Forelimb muscle (tissue), 1 donor: ENCODE results near the gene SULT1A3. TPM values are rescaled to one million over a fixed set of nuclear protein-coding genes. Genes with fewer than 3 reads are reported as not detected.
"Not testable (repeated sequence)": the region's sequence is repeated elsewhere in the genome, so short reads cannot be mapped to it uniquely, and the experiment has no call there.

Experiments
- DNase-seq: peaks from one replicate; pipeline ENCODE4 v3.0.0-alpha.2; 2013; ENCODE audit warnings: low read depth
- polyA plus RNA-seq: library from polyadenylated mRNA; unstranded; fragments of 120-200 nt; gene quantifications from one replicate; pipeline ENCODE4 v1.2.1, GENCODE V29; 2013; ENCODE audit not compliant: insufficient read length

Gene SULT1A3
- polyA plus RNA-seq, 1 donor = 1.8 TPM

- no peak for DNase-seq
These were observed 12.1 kb upstream of the SULT1A3 start for GRCh38 chr16:30186782-30187555.

DNA sequence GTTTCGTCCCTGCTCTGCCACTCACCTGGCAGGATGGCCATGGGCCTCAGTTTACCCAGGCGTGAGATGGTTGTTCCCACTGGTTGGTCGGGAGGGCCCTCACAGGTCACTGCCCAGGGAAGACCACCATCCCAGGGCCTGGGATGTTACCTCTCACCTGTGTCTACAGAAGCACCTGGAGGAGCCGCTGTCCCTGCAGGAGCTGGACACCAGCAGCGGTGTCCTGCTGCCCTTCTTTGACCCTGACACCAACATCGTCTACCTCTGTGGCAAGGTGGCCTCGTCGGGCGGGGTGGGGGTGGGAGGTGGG, 11.5 kb upstream of the SULT1A3 start:
- no peak for DNase-seq

DNA sequence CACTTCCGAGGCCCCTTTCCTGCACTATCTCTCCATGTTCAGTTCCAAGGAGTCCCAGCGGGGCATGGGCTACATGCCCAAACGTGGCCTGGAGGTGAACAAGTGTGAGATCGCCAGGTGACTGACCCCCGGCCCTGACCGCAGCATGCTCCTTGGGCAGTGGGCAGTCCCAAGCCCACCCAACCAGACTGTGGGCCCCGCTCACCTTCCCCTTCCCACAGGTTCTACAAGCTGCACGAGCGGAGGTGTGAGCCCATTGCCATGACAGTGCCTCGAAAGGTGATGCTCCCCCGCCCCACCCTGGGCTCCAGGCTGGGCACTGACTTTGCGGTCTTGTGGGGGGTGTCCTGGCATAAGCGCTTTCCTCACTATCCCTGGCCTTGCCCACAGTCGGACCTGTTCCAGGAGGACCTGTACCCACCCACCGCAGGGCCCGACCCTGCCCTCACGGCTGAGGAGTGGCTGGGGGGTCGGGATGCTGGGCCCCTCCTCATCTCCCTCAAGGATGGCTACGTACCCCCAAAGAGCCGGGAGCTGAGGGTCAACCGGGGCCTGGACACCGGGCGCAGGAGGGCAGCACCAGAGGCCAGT, 11.0 kb upstream of the SULT1A3 start:
- DNase-seq = no peak

DNA sequence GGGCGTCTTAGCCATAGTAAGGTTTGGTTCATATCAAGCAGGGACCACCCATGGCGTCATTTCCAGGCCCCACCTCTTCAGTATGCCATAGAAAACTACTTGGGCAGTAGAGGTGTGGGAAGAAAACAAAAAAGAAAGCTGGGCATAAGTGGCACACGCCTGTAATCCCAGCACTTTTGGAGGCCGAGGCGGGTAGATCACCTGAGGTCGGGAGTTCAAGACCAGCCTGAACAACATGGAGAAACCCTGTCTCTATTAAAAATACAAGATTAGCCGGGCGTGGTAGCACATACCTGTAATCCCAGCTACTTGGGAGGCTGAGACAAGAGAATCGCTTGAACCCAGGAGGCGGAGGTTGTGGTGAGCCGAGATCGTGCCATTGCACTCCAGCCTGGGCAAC, 7.9 kb upstream of the SULT1A3 start:
- DNase-seq = not testable (repeated sequence)

DNA sequence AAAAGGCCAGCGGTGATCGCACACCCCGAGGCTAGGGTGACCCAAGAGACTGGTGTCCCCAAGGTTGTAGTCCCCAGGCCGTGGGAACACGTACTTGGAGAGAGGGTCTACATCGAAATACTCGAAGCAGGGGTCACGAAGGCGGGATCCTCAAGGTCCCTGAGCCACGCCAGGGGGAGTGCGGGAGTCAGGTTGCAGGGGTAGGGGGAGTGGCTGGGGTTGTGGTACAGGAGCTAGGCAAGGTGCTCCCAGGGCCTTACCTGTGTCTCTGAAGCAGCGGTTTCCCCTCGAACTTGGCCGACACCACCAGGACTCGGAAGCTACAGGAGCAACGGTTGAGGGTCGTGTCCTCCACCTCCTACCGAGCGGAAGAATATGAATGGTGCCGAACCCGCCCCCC, 6.0 kb upstream of the SULT1A3 start:
- DNase-seq = not testable (repeated sequence)

GRCh38 chr16:30193615-30194014, 5.4 kb upstream of the SULT1A3 start, which contains the start of the genes BOLA2B and SLX1A:
Gene BOLA2B (minus strand): TSS chr16:30193666. CDS start chr16:30193595, 71 bp downstream.
Gene SLX1A (plus strand): TSS chr16:30193875. CDS start chr16:30194085, 210 bp downstream.
- DNase-seq = not testable (repeated sequence)

- DNase-seq = not testable (repeated sequence)
These were observed 4.7 kb upstream of the SULT1A3 start for GRCh38 chr16:30194172-30194925.

DNA sequence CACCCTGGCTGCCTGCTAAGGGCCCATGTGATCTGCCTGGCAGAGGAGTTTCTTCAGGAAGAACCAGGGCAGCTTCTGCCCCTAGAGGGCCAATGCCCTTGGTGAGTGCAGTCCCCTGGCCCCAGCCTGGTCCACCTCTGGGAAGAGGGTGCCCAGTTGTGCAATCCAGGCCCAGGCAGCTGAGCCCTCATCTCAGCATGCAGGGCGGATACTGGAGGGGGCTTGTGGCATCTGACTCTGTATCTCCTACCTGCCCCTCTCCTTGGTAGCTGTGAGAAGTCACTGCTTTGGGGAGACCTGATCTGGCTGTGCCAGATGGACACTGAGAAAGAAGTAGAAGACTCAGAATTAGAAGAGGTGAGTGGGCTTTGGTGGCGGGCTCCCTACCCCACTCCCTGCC, 2.1 kb upstream of the SULT1A3 start:
- DNase-seq = not testable (repeated sequence)

GRCh38 chr16:30199608-30200343, 721 bp downstream of the SULT1A3 start:
- DNase-seq = not testable (repeated sequence)

- DNase-seq = not testable (repeated sequence)
These were observed 6.6 kb downstream of the SULT1A3 start for GRCh38 chr16:30205541-30206236.

DNA sequence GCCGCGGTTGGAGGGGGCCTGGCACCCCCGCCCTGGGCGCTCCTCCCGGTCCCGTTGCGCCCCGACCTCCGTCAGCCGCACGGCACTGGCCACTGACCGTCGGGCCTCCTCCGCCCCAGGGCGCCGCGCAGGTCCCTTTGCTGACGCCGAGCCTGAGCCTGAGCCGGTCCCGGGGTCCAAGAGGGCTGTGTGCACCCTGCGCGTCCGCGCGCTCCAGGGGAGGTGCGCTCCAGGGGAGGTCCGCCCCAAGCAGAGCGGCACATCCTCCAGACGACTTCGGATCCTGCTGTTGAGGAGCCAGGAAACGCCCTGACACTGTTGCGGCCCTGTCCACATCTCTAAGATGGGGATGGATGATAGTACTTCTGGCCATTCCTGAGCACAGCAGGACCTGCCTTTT, 7.2 kb downstream of the SULT1A3 start:
- not testable (repeated sequence) for DNase-seq

- not testable (repeated sequence) for DNase-seq
These were observed 8.1 kb downstream of the SULT1A3 start for GRCh38 chr16:30207063-30207704.

GRCh38 chr16:30209032-30209431, 10.0 kb downstream of the SULT1A3 start:
- not testable (repeated sequence) for DNase-seq

DNA sequence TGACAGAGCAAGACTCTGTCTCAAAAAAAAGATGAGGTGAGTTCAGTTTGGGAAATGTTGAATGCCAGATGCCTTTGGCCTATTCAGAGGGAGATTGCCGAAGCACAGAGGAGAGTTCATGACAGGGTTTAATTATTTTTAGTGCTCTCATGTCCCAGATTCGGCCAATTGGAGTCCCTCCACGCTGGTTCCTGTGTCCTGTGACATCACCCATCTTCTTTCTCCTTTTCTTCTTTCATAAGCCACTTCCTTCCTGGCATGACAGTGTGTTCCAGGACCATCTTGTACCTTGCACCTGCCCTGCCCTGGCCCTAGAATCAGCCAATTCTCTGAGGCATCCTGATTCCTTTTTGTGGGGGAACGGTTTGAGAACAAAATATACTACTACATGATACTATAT, 12.4 kb downstream of the SULT1A3 start:
- DNase-seq = not testable (repeated sequence)

DNA sequence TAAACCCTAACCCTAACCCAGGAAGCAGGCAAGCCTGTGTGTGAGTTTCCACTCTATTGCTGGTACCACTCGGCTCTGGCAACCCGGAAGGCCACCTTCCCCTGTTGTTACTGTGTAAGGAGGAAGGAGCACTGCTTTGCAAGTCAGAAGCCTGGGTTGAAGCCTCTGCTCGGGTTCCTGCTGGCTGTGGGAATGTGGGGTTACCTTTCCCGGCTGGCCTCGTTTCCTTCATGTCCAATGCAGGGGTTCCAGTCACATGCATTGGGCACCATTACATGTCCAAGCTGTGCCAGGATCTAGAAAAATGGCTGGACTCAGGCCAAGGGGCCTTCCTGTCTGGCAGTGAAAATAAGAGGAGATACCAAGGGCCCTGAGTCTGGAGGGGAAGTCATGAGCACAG, 18.0 kb downstream of the SULT1A3 start:
- not testable (repeated sequence) for DNase-seq

DNA sequence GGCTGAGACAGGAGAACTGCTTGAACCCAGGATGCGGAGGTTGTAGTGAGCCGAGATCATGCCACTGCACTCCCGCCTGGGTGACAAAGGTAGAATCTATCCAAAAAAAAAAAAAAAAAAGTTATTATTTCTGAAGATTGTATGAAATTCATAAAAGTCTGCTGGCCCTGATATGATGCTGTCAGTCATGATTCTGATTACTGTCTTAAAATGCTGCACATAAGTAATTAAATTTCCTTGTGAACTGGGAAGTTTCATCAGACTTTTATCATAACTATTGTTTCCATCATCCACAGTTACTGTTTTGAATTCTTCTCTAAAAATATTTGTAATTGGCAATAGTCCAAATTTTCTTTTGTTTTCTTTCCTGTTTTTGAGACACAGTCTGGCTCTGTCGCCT, 49.3 kb downstream of the SULT1A3 start, which contains the start of gene NPIPB13:
Gene NPIPB13 (minus strand): TSS at position 101 of the 400 bp plus-strand sequence. CDS start 2,906 bp downstream, outside the sequence.
- not testable (repeated sequence) for DNase-seq
